KMS-11 (cell line): ENCODE data around the gene CFAP20.

Experiments
- H2AFZ ChIP-seq: fragments of 200-600 bp; sonication (generic); 2 replicates; pipeline ENCODE4 v1.6.1; 2016; ENCODE audit warnings: antibody characterized with exemption, mixed run types, low read depth
- H3K27ac ChIP-seq: fragments of 200-600 bp; sonication (generic); 2 replicates; pipeline ENCODE4 v1.6.1; 2016; ENCODE audit warnings: mild to moderate bottlenecking, mixed run types
- H3K27me3 ChIP-seq: fragments of 200-600 bp; sonication (generic); 2 replicates; pipeline ENCODE4 v1.6.1; 2017; ENCODE audit warnings: mild to moderate bottlenecking, low read depth, mixed run types, moderate library complexity; ENCODE audit not compliant: insufficient read depth
- H3K36me3 ChIP-seq: fragments of 200-600 bp; sonication (generic); 2 replicates; pipeline ENCODE4 v1.6.1; 2017; ENCODE audit warnings: mild to moderate bottlenecking, mixed run types; ENCODE audit not compliant: insufficient read depth
- H3K4me1 ChIP-seq: fragments of 200-600 bp; sonication (generic); 2 replicates; pipeline ENCODE4 v1.6.1; 2016; ENCODE audit warnings: mild to moderate bottlenecking, low read depth, mixed run types; ENCODE audit not compliant: poor library complexity, severe bottlenecking
- H3K4me2 ChIP-seq: fragments of 200-600 bp; sonication (generic); 2 replicates; pipeline ENCODE4 v1.7.0; 2016; ENCODE audit warnings: mild to moderate bottlenecking, mixed run types
- H3K4me3 ChIP-seq: fragments of 200-600 bp; sonication (generic); IDR thresholded peaks from 2 replicates; pipeline ENCODE4 v1.6.1; 2017; ENCODE audit warnings: low read depth, low read length, mixed read lengths; ENCODE audit not compliant: insufficient read depth
- H3K79me2 ChIP-seq: fragments of 200-600 bp; sonication (generic); 2 replicates; pipeline ENCODE4 v1.6.1; 2016; ENCODE audit warnings: low read depth, mixed run types; ENCODE audit not compliant: insufficient read depth
- H3K9ac ChIP-seq: fragments of 200-600 bp; sonication (generic); 2 replicates; pipeline ENCODE4 v1.6.1; 2016; ENCODE audit warnings: mild to moderate bottlenecking, mixed run types
- H4K20me1 ChIP-seq: fragments of 200-600 bp; sonication (generic); 2 replicates; pipeline ENCODE4 v1.6.1; 2016; ENCODE audit warnings: mild to moderate bottlenecking, mixed run types; ENCODE audit not compliant: insufficient read depth
- TF ChIP-seq, protein P1 (sequence below): fragments of 200-600 bp; sonication (generic); conservative IDR thresholded peaks from 2 replicates; pipeline ENCODE4 v1.6.1; 2017; ENCODE audit warnings: low read depth, mild to moderate bottlenecking, antibody characterized with exemption, low read length, moderate library complexity, mixed read lengths

Gene CFAP20

DNA sequence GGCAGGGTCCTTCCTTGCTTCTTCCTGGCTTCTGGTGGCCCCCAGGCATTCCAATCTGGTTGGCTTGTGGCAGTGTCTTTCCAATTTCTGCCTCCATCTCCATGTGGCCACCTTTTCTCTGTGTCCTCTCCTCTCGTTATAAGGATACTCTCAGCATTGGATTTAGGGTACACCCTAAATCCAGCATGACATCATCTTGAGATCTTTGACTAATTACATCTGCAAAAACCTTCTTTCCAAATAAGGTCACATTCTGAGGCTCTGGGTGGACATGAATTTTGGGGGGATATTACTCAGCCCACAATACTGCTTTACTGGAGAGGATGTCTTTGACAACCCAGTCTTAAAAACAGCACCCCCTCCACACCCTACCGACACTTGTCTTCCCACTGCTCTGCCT, 18.9 kb upstream of the CFAP20 start:
- no peaks in the 10 kb centered on the region for H4K20me1 ChIP-seq
- no peaks in the 10 kb centered on the region for H3K4me1 ChIP-seq
- no peaks in the 10 kb centered on the region for H3K27me3 ChIP-seq
- H3K4me2 ChIP-seq: no peak overlapping the region
- H3K79me2 ChIP-seq: no peaks in the 10 kb centered on the region
- no peak overlapping the region for H3K9ac ChIP-seq
- H3K36me3 ChIP-seq: no peaks in the 10 kb centered on the region
- no peak overlapping the region for H3K4me3 ChIP-seq
- no peak overlapping the region for H2AFZ ChIP-seq
- no peak overlapping the region for H3K27ac ChIP-seq
- TF ChIP-seq, protein P1, sequence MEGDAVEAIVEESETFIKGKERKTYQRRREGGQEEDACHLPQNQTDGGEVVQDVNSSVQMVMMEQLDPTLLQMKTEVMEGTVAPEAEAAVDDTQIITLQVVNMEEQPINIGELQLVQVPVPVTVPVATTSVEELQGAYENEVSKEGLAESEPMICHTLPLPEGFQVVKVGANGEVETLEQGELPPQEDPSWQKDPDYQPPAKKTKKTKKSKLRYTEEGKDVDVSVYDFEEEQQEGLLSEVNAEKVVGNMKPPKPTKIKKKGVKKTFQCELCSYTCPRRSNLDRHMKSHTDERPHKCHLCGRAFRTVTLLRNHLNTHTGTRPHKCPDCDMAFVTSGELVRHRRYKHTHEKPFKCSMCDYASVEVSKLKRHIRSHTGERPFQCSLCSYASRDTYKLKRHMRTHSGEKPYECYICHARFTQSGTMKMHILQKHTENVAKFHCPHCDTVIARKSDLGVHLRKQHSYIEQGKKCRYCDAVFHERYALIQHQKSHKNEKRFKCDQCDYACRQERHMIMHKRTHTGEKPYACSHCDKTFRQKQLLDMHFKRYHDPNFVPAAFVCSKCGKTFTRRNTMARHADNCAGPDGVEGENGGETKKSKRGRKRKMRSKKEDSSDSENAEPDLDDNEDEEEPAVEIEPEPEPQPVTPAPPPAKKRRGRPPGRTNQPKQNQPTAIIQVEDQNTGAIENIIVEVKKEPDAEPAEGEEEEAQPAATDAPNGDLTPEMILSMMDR: no peak

DNA sequence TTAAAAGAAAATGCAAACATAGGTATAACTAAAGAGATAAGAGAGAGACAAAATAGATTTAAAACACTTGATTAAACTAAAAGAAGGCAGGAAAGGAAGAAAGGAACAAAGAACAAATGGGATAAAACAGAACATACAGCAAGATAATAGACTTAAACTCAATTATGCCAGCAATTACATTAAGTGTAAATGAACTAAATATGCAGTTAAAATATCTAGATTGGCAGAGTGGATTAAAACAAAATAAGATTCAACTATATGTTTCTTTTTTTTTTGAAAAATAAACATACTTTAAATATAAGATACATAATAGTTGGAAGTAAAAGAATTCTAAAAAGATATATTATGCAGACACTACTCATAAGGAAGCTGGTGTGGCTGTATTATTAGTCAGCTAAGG, 9.7 kb upstream of the CFAP20 start:
- TF ChIP-seq, protein P1: no peak
- Histone ChIP-seq H3K79me2 (no peaks in the 10 kb centered on the region), H3K4me1 (no peaks in the 10 kb centered on the region), H3K4me3 (no peak overlapping the region), H3K4me2 (no peak overlapping the region), H2AFZ (no peak overlapping the region), H3K36me3 (no peaks in the 10 kb centered on the region), H3K27ac (no peak overlapping the region), H4K20me1 (no peaks in the 10 kb centered on the region), H3K9ac (no peak overlapping the region), H3K27me3 (no peaks in the 10 kb centered on the region)

DNA sequence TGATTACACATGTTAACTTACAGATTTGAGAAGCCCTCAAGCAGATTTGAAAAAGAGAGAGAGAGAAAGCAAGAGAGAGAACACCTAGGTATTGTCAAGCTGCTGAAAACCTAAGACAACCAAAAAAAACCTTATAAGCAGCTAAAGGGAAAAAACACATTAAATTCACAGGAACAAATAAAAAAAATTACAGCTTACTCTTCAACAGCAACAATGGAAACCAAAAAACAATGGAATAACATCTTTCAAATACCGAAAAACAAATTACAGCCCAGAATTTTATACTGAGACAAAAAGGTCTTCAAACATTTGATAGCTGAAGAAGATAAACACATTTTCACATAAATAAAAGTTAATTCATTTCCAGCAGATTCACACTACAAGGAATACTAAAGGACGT, 8.4 kb upstream of the CFAP20 start:
- no peak overlapping the region for H3K27ac ChIP-seq
- H3K9ac ChIP-seq: no peak overlapping the region
- no peaks in the 10 kb centered on the region for H3K79me2 ChIP-seq
- no peak overlapping the region for H3K4me3 ChIP-seq
- no peaks in the 10 kb centered on the region for H3K4me1 ChIP-seq
- H4K20me1 ChIP-seq: no peaks in the 10 kb centered on the region
- H3K4me2 ChIP-seq: no peak overlapping the region
- no peaks in the 10 kb centered on the region for H3K36me3 ChIP-seq
- TF ChIP-seq, protein P1: no peak
- H3K27me3 ChIP-seq: no peaks in the 10 kb centered on the region
- H2AFZ ChIP-seq: no peak overlapping the region

DNA sequence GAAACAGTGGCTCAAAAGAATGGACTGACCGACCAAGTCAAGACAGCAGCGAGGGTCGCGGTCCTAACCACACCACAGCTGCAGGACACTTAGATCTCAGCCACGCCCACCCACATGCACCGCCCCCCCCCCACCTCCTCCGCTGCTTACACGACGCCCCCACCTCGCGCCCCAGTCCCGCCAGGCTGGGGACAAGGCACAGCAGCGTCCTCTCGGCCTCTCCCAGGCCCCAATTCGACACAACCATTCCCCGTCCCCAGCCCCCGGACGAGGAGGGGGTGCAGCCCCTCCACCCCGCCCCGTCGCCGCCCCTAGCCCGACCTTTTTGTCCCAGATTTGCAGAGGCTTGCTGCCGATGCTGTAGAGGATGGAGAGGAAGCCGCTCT, 477 bp downstream of the CFAP20 start:
- Histone ChIP-seq H3K9ac (peak overlapping the region; percentile 87), H3K4me3 (no peak overlapping the region), H3K36me3 (no peaks in the 10 kb centered on the region), H3K79me2 (peaks cover 51% of the 10 kb centered on the region), H2AFZ (peak overlapping the region; percentile 65; the same call in 1 of the 2 replicates), H4K20me1 (no peaks in the 10 kb centered on the region), H3K4me1 (peaks cover 25% of the 10 kb centered on the region), H3K4me2 (peak overlapping the region; percentile 74), H3K27ac (peak overlapping the region; percentile 90), H3K27me3 (no peaks in the 10 kb centered on the region)
- TF ChIP-seq, protein P1: no peak

DNA sequence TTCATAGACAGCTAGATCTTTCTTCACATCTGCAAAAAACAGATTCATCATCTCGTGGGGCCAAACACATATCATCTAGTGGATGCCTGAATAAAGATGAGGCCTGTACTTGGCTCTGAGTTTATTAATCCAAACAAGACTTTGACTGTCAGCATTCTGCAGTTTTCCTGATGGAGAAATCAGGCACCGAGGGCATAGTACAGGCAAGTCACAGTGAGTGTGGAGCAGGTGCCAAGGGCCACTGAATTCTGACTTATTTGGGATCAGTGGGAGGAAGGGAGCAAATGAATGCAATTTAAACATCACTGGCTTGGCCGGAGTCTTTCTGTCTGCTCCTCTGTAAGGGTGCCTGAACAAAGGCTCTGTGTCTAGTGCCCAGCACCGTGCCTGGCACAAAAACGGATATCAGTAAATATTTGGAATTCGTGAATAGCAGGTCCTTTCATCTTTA, 975 bp downstream of the CFAP20 start:
- Histone ChIP-seq H3K4me1 (peaks cover 25% of the 10 kb centered on the region), H3K9ac (peak overlapping the region; percentile 14; the same call in 1 of the 2 replicates), H3K27ac (no peak overlapping the region), H3K4me3 (no peak overlapping the region), H3K27me3 (no peaks in the 10 kb centered on the region), H3K36me3 (no peaks in the 10 kb centered on the region), H4K20me1 (no peaks in the 10 kb centered on the region), H3K4me2 (peak overlapping the region; percentile 74), H3K79me2 (peaks cover 56% of the 10 kb centered on the region), H2AFZ (no peak overlapping the region)
- TF ChIP-seq, protein P1: no peak
